IPS-18c (cell line): ENCODE data around the gene MEGF9.
A peak's percentile ranks its signal among the peaks of the same experiment; 100 is the strongest.

ENCODE experiments used
- H3K4me3 ChIP-seq: 2 replicates; pipeline ENCODE4 v1.7.0; 2013; ENCODE audit warnings: low read depth, mild to moderate bottlenecking, low read length, moderate library complexity; ENCODE audit not compliant: insufficient read depth
- H3K9me3 ChIP-seq: one replicate; pipeline ENCODE4 v1.6.1; 2013; ENCODE audit warnings: mild to moderate bottlenecking, low read length, moderate library complexity; ENCODE audit not compliant: control insufficient read depth, insufficient read depth

Gene MEGF9

DNA sequence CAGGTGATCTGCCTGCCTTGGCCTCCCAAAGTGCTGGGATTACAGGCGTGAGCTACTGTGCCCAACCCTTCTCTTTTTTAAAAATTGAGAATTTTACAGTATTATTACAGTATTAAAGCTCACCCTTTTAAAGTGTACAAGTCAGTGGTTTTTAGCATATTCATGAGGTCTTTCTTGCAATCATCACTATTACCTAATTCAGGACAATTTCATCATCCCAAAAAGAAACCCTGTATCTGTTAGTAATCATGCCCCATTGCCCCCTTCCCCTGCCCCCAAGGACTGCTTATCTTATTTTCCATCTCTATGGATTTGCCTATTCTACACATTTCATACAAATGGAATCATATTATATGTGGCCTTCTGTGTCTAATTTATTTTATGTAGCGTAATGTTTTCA, 22.6 kb upstream of the MEGF9 start:
- Histone ChIP-seq H3K9me3 (no peaks in the 10 kb centered on the region), H3K4me3 (no peak overlapping the region)

DNA sequence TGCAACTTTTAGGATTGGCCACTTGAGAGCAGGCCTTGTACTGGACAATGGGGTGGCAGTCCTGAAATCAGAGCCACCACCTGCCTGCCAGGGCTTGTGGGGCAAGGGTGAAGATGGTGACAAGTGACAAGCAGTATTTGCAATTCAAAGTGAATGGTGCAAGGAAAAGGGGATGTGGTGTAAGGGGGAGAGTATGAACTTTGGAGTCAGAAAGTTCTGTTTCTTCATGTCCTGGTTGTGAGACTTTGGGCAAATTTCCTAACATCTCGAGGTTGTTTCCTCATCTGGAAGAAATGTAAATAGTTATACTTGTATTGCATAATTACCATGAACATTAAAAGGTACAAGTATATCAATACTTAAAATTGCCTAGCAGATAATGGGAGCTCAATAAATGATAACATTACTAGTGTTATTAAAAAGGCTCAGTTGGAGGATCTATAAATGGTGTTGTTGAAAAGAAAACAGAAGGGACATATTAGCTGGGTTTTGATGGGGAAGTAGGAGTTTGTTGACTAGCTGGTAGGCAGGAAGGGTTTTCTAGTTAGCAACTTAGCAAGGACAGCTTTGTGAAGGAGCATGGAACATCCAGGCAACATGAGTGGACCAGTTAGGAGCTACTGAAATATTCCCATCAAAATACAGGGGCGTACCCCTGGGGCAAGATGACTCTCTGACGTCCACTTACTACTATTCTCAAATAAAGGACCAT, 21.3 kb upstream of the MEGF9 start:
- Histone ChIP-seq H3K4me3 (no peak overlapping the region), H3K9me3 (no peaks in the 10 kb centered on the region)

- Histone ChIP-seq H3K9me3 (no peaks in the 10 kb centered on the region), H3K4me3 (no peak overlapping the region)
Observed at GRCh38 chr9:120734607-120735410, 20.5 kb upstream of the MEGF9 start.

DNA sequence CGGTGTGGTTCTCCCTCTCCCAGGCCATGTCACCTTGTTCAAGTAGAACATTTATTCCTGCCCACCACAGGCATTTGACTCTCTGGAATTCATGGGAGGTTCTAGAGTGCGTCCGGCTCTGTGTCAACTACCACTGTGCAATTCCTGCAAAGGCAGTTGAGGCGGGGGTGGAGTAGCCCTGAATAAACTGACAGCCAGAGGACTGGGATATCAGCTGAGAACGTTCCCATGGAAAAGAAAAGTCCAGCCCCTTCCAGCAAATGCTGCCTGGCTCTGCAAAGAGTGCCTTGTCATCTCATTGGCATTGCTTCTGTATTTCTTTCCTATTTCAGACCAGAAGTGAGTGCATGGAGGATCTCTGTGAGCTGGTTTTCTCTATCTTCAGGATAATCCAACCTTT, 18.9 kb upstream of the MEGF9 start:
- Histone ChIP-seq H3K4me3 (no peak overlapping the region), H3K9me3 (no peaks in the 10 kb centered on the region)

- no peak overlapping the region; the same call in 1 of the 2 replicates for H3K4me3 ChIP-seq
- H3K9me3 ChIP-seq: no peaks in the 10 kb centered on the region
Observed at GRCh38 chr9:120730654-120731514, 16.6 kb upstream of the MEGF9 start.

GRCh38 chr9:120729791-120730241, 15.5 kb upstream of the MEGF9 start:
- Histone ChIP-seq H3K4me3 (no peak overlapping the region), H3K9me3 (no peaks in the 10 kb centered on the region)

GRCh38 chr9:120726484-120726883, 12.2 kb upstream of the MEGF9 start:
- H3K9me3 ChIP-seq: no peaks in the 10 kb centered on the region

GRCh38 chr9:120725907-120726306, 11.6 kb upstream of the MEGF9 start:
- H3K9me3 ChIP-seq: no peaks in the 10 kb centered on the region

More at GRCh38 chr9:120726484-120726883, 12.2 kb upstream of the MEGF9 start:
- H3K4me3 ChIP-seq: no peak overlapping the region

DNA sequence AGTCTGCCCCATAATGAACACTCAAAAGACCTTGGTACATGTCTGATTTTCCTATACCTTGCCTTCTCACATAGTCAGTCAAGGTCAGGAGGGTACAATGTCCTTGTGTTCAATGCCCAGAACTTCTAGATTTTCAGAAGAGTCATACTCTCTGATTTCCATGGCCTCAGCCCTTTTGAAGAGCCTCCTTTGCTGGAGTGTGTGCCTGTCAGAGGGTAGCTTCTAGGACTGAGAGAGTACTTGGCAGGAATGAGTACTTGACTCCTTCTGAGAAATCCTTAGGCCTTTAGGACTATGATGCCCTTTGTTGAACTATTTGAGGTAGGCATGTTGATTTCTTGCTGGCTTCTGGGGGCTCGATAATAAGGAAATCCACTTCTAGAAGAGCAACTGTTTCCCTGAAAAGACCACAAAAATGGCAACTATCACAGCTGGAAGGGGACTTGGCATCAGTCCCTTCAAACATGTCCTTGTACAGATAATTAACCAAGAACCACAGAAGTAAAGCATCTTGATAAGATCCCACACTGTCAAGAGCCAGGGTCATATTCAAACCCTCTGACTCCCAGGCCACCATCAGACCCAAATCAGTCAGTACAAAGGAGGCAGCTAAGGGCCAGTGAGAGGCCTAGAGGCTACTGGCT, 10.6 kb upstream of the MEGF9 start:
- no peak overlapping the region for H3K4me3 ChIP-seq
- H3K9me3 ChIP-seq: no peaks in the 10 kb centered on the region

More at GRCh38 chr9:120725907-120726306, 11.6 kb upstream of the MEGF9 start:
- H3K4me3 ChIP-seq: no peak overlapping the region

GRCh38 chr9:120723565-120723964, 9.3 kb upstream of the MEGF9 start:
- H3K4me3 ChIP-seq: no peak overlapping the region
- H3K9me3 ChIP-seq: no peaks in the 10 kb centered on the region

DNA sequence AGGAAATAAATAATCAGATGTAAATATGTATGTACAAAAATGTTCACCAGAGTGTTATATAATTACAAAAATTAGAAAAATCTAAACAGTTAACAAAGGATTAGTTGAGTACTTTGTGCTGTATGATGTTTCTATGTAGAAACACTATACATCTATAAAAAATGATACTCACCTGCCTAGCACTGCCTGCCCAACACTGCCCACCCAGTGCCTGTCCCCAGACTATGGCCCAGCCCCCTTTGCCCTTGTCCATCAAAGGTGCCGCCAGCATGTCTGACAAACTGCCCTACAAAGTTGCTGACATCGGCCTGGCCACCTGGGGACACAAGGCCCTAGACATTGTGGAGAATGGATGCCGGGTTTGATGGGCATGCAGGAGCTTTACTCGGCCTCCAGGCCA, 6.1 kb upstream of the MEGF9 start:
- H3K9me3 ChIP-seq: no peaks in the 10 kb centered on the region
- H3K4me3 ChIP-seq: no peak overlapping the region

GRCh38 chr9:120718316-120718715, 4.0 kb upstream of the MEGF9 start:
- no peaks in the 10 kb centered on the region for H3K9me3 ChIP-seq
- H3K4me3 ChIP-seq: no peak overlapping the region

DNA sequence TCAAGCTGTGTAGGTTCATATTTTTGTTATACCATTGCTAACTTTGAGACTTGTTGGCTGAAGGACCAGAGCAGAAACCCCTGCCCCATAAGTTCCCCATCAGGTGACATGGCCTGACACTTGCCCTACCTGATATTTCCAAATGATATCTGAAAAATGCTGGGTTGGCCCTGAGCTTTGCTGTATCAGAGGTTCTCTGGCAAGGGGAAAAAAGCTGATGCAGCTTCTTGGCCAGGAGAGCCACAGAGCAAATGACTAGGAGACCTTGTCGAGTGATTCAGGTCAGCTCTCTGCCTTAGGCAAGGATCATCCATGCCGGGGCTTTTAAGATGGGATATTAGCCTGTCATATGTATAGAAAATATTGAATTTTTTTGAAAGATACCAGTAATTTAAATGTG, 2.9 kb upstream of the MEGF9 start:
- no peak overlapping the region for H3K4me3 ChIP-seq

DNA sequence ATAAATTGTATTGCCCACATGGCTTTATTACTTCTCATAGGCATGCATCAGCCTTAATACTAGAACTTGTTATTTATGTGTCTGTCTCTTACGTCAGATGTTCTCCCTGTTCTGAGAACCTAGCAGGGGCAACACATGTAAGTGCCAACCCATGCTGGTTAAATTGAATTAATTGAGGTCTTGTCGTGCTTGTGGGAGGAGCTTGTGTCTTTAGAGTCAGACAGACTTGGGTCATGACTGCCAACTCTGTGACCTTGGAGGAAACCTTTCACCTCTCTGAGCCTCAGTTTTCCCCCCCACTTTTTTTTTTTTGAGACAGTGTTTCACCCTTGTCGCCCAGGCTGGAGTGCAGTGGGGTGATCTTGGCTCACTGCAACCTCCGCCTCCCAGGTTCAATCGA, 2.2 kb upstream of the MEGF9 start:
- no peak overlapping the region for H3K4me3 ChIP-seq

More for the DNA sequence above, 2.9 kb upstream of the MEGF9 start:
- no peaks in the 10 kb centered on the region for H3K9me3 ChIP-seq

DNA sequence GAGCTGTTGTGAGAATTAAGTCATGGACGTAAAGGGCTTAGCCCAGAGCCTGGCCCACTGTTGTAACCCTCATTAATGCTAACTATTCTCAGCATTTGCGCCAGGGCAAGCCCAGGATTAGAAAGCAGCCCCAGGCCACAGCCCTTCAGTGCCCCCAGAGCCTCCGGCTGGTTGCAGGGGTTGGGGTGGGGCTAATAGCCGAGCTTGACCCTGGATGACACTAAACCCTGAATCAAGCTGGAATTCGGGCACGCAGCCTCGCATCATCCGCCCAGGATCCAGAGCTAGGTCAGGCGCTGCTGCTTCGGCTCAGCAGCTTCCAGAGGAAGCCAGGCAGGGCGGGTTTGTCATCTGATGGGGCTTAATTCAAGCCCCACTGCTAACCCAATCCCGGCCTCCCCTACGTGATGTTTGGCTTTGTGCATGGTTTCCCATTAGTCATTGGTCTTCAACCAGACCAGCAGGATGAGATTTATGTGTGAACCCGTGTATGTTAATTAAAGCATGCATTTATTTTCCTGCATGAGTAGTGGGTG, 1.2 kb upstream of the MEGF9 start:
- peak overlapping the region; percentile 81; the same call in 1 of the 2 replicates for H3K4me3 ChIP-seq
- no peaks in the 10 kb centered on the region for H3K9me3 ChIP-seq

More for the DNA sequence above, 2.2 kb upstream of the MEGF9 start:
- H3K9me3 ChIP-seq: no peaks in the 10 kb centered on the region

DNA sequence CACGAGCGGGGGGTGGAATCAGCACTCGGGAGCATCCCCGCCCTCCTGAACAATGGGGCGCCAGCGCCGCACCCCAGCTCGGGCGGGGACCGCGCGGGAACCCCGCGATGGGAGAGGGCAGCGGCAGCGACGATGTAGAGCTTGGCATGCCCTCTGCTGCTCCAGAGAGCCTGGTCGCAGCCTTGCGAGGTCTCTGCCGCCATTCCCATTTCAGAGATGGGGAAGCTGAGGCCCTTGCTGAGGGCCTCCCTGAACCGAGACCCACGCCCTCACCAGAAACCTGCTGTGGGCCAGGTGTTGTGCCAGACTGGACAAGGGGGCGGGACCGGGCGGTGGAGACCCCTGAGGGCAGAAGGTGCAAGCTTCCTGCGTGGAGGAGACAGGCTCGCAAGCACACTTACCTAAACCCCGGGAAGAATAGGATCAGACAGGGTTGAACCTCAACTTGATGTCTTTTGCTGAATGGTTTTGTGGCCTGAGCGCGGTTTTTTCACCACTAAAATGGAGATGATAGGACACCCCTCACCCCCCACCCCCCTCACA, 647 bp upstream of the MEGF9 start:
- peak overlapping the region; percentile 81 for H3K4me3 ChIP-seq
- H3K9me3 ChIP-seq: no peaks in the 10 kb centered on the region
